Body of pancreas (tissue), 4 donors: ENCODE data around the gene GYS1. TPM values are rescaled to one million over a fixed set of nuclear protein-coding genes. Genes with fewer than 3 reads are reported as not detected.

ENCODE experiments used
- microRNA-seq, 2 donors: library from miRNA; unstranded; fragments of <30 nt; microRNA quantifications; one replicate each; pipeline ENCODE4, GENCODE V29; 2016; ENCODE audit warnings: borderline number of aligned reads in 2 of 2, borderline replicate concordance in 2 of 2
- small RNA-seq: library from RNA; depleted of rRNA; stranded (forward); fragments of <200 nt; gene quantifications from one replicate; pipeline ENCODE3, GENCODE V24; 2016
- total RNA-seq, 2 donors: library from RNA; depleted of rRNA; stranded (reverse); fragments of >200 nt; gene quantifications; one replicate each; pipeline ENCODE4 v1.1.0, GENCODE V29; 2016

The GYS1 gene
- total RNA-seq, 2 donors from 2014 or later = 7.5 to 17.8 TPM

Small RNA genes lying within 50 kb of the gene (microRNA-seq; reads per million reads assigned to microRNA genes)
- 0 to 0.45 reads per million in 2 donors for gene MIR6798

Small RNA genes lying within 50 kb of the gene (small RNA-seq; reads per million reads assigned to genes)
- not detected for gene AC026803.1
- gene MIR6798 = not detected

Other genes with a start within 250 kb of the GYS1 start
- gene IZUMO1, start 246.4 kb downstream of the GYS1 start, total RNA-seq = 10 to 100 TPM in 1 of 2 donors, 1 to 10 TPM in 1; 1.6 to 14.5 TPM
- 10 to 100 TPM; 14.8 to 79.1 TPM for gene FUT1, start 240.7 kb downstream of the GYS1 start, total RNA-seq
- not detected for gene FGF21, start 237.8 kb downstream of the GYS1 start, total RNA-seq
- 10 to 100 TPM; 34.5 to 56.0 TPM for gene BCAT2, start 182.3 kb downstream of the GYS1 start, total RNA-seq
- 1 to 10 TPM; 2.1 to 3.3 TPM for gene HSD17B14, start 156.8 kb downstream of the GYS1 start, total RNA-seq
- 10 to 100 TPM in 1 of 2 donors, 1 to 10 TPM in 1; 6.5 to 21.1 TPM for gene PLEKHA4, start 124.7 kb downstream of the GYS1 start, total RNA-seq
- 10 to 100 TPM; 17.9 to 49.4 TPM for gene PPP1R15A, start 120.9 kb downstream of the GYS1 start, total RNA-seq
- gene TULP2, start 94.6 kb downstream of the GYS1 start, total RNA-seq = not detected
- 100 to 1,000 TPM; 129 to 170 TPM for gene NUCB1, start 93.0 kb downstream of the GYS1 start, total RNA-seq
- not detected for gene DHDH, start 59.6 kb downstream of the GYS1 start, total RNA-seq
- 10 to 100 TPM; 15.3 to 22.7 TPM for gene BAX, start 38.4 kb downstream of the GYS1 start, total RNA-seq
- gene FTL, start 28.0 kb downstream of the GYS1 start, total RNA-seq = 1,000 to 10,000 TPM; 1,824 to 3,385 TPM
- gene RUVBL2, start 578 bp upstream of the GYS1 start, total RNA-seq = 10 to 100 TPM; 46.5 to 47.2 TPM
- gene LHB, start 23.8 kb upstream of the GYS1 start, total RNA-seq = 10 to 100 TPM in 1 of 2 donors, not detected in 1; 45.8 TPM
- not detected for gene CGB3, start 31.0 kb upstream of the GYS1 start, total RNA-seq
- not detected for gene CGB2, start 38.6 kb upstream of the GYS1 start, total RNA-seq
- not detected for gene CGB1, start 43.6 kb upstream of the GYS1 start, total RNA-seq
- gene CGB5, start 50.5 kb upstream of the GYS1 start, total RNA-seq = not detected
- gene CGB8, start 55.8 kb upstream of the GYS1 start, total RNA-seq = not detected
- not detected for gene CGB7, start 64.4 kb upstream of the GYS1 start, total RNA-seq
- gene NTF4, start 71.5 kb upstream of the GYS1 start, total RNA-seq = not detected
- gene KCNA7, start 79.4 kb upstream of the GYS1 start, total RNA-seq = not detected
- gene SNRNP70, start 92.1 kb upstream of the GYS1 start, total RNA-seq = 100 to 1,000 TPM; 199 to 588 TPM
- gene LIN7B, start 121.1 kb upstream of the GYS1 start, total RNA-seq = 10 to 100 TPM in 1 of 2 donors, 1 to 10 TPM in 1; 8.3 to 24.1 TPM
- gene C19orf73, start 125.8 kb upstream of the GYS1 start, total RNA-seq = 1 to 10 TPM in 1 of 2 donors, not detected in 1; 2.3 TPM
- gene PPFIA3, start 126.2 kb upstream of the GYS1 start, total RNA-seq = 10 to 100 TPM in 1 of 2 donors, 1 to 10 TPM in 1; 6.7 to 15.2 TPM
- 1 to 10 TPM; 2.1 to 4.3 TPM for gene HRC, start 162.1 kb upstream of the GYS1 start, total RNA-seq
- 10 to 100 TPM; 15.8 to 28.0 TPM for gene TRPM4, start 164.5 kb upstream of the GYS1 start, total RNA-seq